ENCODE results near the gene HAL. TPM values are rescaled to one million over a fixed set of nuclear protein-coding genes. Genes with fewer than 3 reads are reported as not detected.

HAL gene
- total and polyA plus RNA-seq, 2 of the 13 experiments (the other 11 are each of a cell fraction or from before 2014, with no cell fraction given) = 0.89 to 37.8 TPM

GRCh38 chr12:95940514-95940913 is 55.6 kb downstream of the HAL start (continued):
- TF ChIP-seq, protein P1, sequence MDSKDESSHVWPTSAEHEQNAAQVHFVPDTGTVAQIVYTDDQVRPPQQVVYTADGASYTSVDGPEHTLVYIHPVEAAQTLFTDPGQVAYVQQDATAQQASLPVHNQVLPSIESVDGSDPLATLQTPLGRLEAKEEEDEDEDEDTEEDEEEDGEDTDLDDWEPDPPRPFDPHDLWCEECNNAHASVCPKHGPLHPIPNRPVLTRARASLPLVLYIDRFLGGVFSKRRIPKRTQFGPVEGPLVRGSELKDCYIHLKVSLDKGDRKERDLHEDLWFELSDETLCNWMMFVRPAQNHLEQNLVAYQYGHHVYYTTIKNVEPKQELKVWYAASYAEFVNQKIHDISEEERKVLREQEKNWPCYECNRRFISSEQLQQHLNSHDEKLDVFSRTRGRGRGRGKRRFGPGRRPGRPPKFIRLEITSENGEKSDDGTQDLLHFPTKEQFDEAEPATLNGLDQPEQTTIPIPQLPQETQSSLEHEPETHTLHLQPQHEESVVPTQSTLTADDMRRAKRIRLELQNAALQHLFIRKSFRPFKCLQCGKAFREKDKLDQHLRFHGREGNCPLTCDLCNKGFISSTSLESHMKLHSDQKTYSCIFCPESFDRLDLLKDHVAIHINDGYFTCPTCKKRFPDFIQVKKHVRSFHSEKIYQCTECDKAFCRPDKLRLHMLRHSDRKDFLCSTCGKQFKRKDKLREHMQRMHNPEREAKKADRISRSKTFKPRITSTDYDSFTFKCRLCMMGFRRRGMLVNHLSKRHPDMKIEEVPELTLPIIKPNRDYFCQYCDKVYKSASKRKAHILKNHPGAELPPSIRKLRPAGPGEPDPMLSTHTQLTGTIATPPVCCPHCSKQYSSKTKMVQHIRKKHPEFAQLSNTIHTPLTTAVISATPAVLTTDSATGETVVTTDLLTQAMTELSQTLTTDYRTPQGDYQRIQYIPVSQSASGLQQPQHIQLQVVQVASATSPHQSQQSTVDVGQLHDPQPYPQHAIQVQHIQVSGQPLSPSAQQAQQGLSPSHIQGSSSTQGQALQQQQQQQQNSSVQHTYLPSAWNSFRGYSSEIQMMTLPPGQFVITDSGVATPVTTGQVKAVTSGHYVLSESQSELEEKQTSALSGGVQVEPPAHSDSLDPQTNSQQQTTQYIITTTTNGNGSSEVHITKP (CRISPR knock-in tag; IDR thresholded peaks at IDR 0.05; ENCODE audit: low read depth) = 0 out of 2 replicates have a peak, but pooled peaks have one; percentile 28
- TF ChIP-seq ZNF841 (CRISPR knock-in tag; IDR thresholded peaks at IDR 0.05; ENCODE audit: borderline replicate concordance) = no peak
- no peak for TF ChIP-seq SNAPC2 (CRISPR knock-in tag; IDR thresholded peaks at IDR 0.05)
- TF ChIP-seq NAIF1 (CRISPR knock-in tag; IDR thresholded peaks at IDR 0.05; ENCODE audit: borderline replicate concordance) = no peak
- TF ChIP-seq, protein P2, sequence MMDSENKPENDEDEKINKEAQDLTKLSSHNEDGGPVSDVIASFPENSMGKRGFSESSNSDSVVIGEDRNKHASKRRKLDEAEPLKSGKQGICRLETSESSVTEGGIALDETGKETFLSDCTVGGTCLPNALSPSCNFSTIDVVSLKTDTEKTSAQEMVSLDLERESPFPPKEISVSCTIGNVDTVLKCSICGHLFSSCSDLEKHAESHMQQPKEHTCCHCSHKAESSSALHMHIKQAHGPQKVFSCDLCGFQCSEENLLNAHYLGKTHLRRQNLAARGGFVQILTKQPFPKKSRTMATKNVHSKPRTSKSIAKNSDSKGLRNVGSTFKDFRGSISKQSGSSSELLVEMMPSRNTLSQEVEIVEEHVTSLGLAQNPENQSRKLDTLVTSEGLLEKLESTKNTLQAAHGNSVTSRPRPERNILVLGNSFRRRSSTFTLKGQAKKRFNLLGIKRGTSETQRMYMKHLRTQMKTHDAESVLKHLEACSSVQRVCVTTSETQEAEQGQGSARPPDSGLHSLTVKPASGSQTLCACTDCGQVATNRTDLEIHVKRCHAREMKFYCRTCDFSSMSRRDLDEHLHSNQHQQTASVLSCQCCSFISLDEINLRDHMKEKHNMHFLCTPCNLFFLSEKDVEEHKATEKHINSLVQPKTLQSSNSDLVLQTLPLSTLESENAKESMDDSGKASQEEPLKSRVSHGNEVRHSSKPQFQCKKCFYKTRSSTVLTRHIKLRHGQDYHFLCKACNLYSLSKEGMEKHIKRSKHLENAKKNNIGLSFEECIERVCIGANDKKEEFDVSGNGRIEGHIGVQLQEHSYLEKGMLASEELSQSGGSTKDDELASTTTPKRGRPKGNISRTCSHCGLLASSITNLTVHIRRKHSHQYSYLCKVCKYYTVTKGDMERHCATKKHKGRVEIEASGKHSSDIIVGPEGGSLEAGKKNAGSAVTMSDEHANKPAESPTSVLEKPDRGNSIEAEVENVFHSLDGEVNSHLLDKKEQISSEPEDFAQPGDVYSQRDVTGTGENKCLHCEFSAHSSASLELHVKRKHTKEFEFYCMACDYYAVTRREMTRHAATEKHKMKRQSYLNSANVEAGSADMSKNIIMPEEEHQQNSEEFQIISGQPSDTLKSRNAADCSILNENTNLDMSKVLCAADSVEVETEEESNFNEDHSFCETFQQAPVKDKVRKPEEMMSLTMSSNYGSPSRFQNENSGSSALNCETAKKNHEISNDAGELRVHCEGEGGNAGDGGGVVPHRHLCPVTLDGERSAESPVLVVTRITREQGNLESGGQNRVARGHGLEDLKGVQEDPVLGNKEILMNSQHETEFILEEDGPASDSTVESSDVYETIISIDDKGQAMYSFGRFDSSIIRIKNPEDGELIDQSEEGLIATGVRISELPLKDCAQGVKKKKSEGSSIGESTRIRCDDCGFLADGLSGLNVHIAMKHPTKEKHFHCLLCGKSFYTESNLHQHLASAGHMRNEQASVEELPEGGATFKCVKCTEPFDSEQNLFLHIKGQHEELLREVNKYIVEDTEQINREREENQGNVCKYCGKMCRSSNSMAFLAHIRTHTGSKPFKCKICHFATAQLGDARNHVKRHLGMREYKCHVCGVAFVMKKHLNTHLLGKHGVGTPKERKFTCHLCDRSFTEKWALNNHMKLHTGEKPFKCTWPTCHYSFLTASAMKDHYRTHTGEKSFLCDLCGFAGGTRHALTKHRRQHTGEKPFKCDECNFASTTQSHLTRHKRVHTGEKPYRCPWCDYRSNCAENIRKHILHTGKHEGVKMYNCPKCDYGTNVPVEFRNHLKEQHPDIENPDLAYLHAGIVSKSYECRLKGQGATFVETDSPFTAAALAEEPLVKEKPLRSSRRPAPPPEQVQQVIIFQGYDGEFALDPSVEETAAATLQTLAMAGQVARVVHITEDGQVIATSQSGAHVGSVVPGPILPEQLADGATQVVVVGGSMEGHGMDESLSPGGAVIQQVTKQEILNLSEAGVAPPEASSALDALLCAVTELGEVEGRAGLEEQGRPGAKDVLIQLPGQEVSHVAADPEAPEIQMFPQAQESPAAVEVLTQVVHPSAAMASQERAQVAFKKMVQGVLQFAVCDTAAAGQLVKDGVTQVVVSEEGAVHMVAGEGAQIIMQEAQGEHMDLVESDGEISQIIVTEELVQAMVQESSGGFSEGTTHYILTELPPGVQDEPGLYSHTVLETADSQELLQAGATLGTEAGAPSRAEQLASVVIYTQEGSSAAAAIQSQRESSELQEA (CRISPR knock-in tag; IDR thresholded peaks at IDR 0.05; ENCODE audit: not compliant biosample characterization) = no peak
- TF ChIP-seq ATF2 (CRISPR knock-in tag; IDR thresholded peaks at IDR 0.05) = peak; percentile 84
- TF ChIP-seq BRD4 (CRISPR knock-in tag; IDR thresholded peaks at IDR 0.05) = no peak
- no peak for TF ChIP-seq POLR2A (IDR thresholded peaks at IDR 0.05; ENCODE audit: insufficient read depth in 1 of 2, low read depth in 2 of 2, low read length in 2 of 2)
- no peak for TF ChIP-seq FOSL1 (CRISPR knock-in tag; IDR thresholded peaks at IDR 0.05; ENCODE audit: borderline replicate concordance)
- TF ChIP-seq MXI1 (IDR thresholded peaks at IDR 0.05; ENCODE audit: borderline replicate concordance, low read depth, low read length) = peak; percentile 43; the same call in 1 of the 3 replicates
- TF ChIP-seq NR2F6 (IDR thresholded peaks at IDR 0.05) = peak; percentile 99
- TF ChIP-seq NR2F6 (CRISPR knock-in tag; IDR thresholded peaks at IDR 0.05) = peak; percentile 99
- TF ChIP-seq KMT2A (CRISPR knock-in tag; IDR thresholded peaks at IDR 0.05) = peak; percentile 33; the same call in 1 of the 2 replicates
- peak; percentile 97 to 98 for TF ChIP-seq NR2F1 (CRISPR knock-in tag; IDR thresholded peaks at IDR 0.05)
- peak; percentile 40; the same call in 1 of the 2 replicates for TF ChIP-seq AHR (CRISPR knock-in tag; IDR thresholded peaks at IDR 0.05)
- no peak for TF ChIP-seq MAFG (CRISPR knock-in tag; IDR thresholded peaks at IDR 0.05)
- no peak for TF ChIP-seq GLMP (CRISPR knock-in tag; IDR thresholded peaks at IDR 0.05; ENCODE audit: borderline replicate concordance)
